HepG2 (cell line): Measurements from ENCODE around the gene MAN2B2. TPM values are rescaled to one million over a fixed set of nuclear protein-coding genes. Genes with fewer than 3 reads are reported as not detected.

Source experiments
- ATF3 ChIP-seq: sonication (generic); formaldehyde crosslinking; IDR thresholded peaks from 2 replicates; pipeline ENCODE4 v1.4.0; 2020; ENCODE audit warnings: missing genetic modification reagents
- CREB3 ChIP-seq: sonication (generic); formaldehyde crosslinking; IDR thresholded peaks from 2 replicates; pipeline ENCODE4 v1.5.0; 2020; ENCODE audit warnings: missing genetic modification reagents
- ETV5 ChIP-seq: IDR thresholded peaks from 2 replicates; pipeline ENCODE4 v1.6.1; 2018; ENCODE audit warnings: missing biosample characterization, missing genetic modification reagents, inconsistent platforms, borderline replicate concordance
- GMEB1 ChIP-seq: sonication (generic); formaldehyde crosslinking; IDR thresholded peaks from 2 replicates; pipeline ENCODE4 v1.5.1; 2020; ENCODE audit warnings: missing genetic modification reagents, mild to moderate bottlenecking, borderline replicate concordance
- GTF2F1 ChIP-seq: fragments of 150-350 bp; IDR thresholded peaks from 2 replicates; pipeline ENCODE4 v1.6.1; 2014; ENCODE audit warnings: low read length
- HNRNPUL1 ChIP-seq: fragments of 200-400 bp; formaldehyde crosslinking; IDR thresholded peaks from 2 replicates; pipeline ENCODE4 v1.6.1; 2017; ENCODE audit warnings: low read depth, mild to moderate bottlenecking, low read length, moderate library complexity
- IRX3 ChIP-seq: sonication (generic); formaldehyde crosslinking; IDR thresholded peaks from 2 replicates; pipeline ENCODE4 v1.8.1; 2023; ENCODE audit warnings: mild to moderate bottlenecking, low read depth, missing genetic modification reagents, borderline replicate concordance
- MXD4 ChIP-seq: IDR thresholded peaks from 2 replicates; pipeline ENCODE4 v1.6.1; 2016; ENCODE audit warnings: mild to moderate bottlenecking, missing biosample characterization, missing genetic modification reagents
- NCOA1 ChIP-seq: sonication (generic); formaldehyde crosslinking; IDR thresholded peaks from 2 replicates; pipeline ENCODE4 v1.9.0; 2021; ENCODE audit warnings: missing genetic modification reagents
- PRMT3 ChIP-seq: sonication (generic); formaldehyde crosslinking; IDR thresholded peaks from 2 replicates; pipeline ENCODE4 v1.8.1; 2022; ENCODE audit warnings: low read depth, mild to moderate bottlenecking, moderate library complexity, missing genetic modification reagents, borderline replicate concordance
- SP1 ChIP-seq, 2 experiments: fragments of 450-650 bp in 1 of 2; sonication (generic) in 1 of 2; formaldehyde crosslinking in 1 of 2; IDR thresholded peaks; 2 replicates each; pipeline versions ENCODE4 v1.4.0 to v1.6.1; 2016 to 2020; ENCODE audit warnings: missing genetic modification reagents in 1 of 2
- STAG1 ChIP-seq: sonication (generic); formaldehyde crosslinking; IDR thresholded peaks from 2 replicates; pipeline ENCODE4 v1.4.0; 2020; ENCODE audit warnings: missing genetic modification reagents
- YEATS4 ChIP-seq: sonication (generic); formaldehyde crosslinking; IDR thresholded peaks from 2 replicates; pipeline ENCODE4 v1.4.0; 2020; ENCODE audit warnings: missing genetic modification reagents, borderline replicate concordance
- ZFP62 ChIP-seq: sonication (generic); formaldehyde crosslinking; IDR thresholded peaks from 2 replicates; pipeline ENCODE4 v1.4.0; 2020; ENCODE audit warnings: missing genetic modification reagents
- ZNF121 ChIP-seq: sonication (generic); formaldehyde crosslinking; IDR thresholded peaks from 2 replicates; pipeline ENCODE4 v1.5.0; 2020; ENCODE audit warnings: mild to moderate bottlenecking, missing genetic modification reagents
- ZNF142 ChIP-seq: sonication (generic); formaldehyde crosslinking; IDR thresholded peaks from 2 replicates; pipeline ENCODE4 v1.4.0; 2020; ENCODE audit warnings: missing genetic modification reagents
- ZNF33A ChIP-seq: sonication (generic); formaldehyde crosslinking; IDR thresholded peaks from 2 replicates; pipeline ENCODE4 v1.5.1; 2020; ENCODE audit warnings: missing genetic modification reagents, mild to moderate bottlenecking, moderate library complexity, borderline replicate concordance
- ZNF660 ChIP-seq: sonication (generic); formaldehyde crosslinking; IDR thresholded peaks from 2 replicates; pipeline ENCODE4 v1.5.1; 2020; ENCODE audit warnings: mild to moderate bottlenecking, low read depth, missing genetic modification reagents, borderline replicate concordance
- ZNF670 ChIP-seq: sonication (generic); formaldehyde crosslinking; IDR thresholded peaks from 2 replicates; pipeline ENCODE4 v1.8.0; 2022; ENCODE audit warnings: mild to moderate bottlenecking, missing genetic modification reagents, borderline replicate concordance
- ZNF766 ChIP-seq: sonication (generic); formaldehyde crosslinking; IDR thresholded peaks from 2 replicates; pipeline ENCODE4 v1.5.0; 2020; ENCODE audit warnings: missing genetic modification reagents, borderline replicate concordance
- polyA plus RNA-seq, 8 experiments: library from polyadenylated mRNA; depleted of rRNA in 3 of 8; stranded (reverse) in 7 of 8; unstranded in 1 of 8; fragments of >200 nt; fragmentation: Illumina TruSeq in 4 of 8; extraction: Trizol in 4 of 8; gene quantifications; 2 replicates each; pipeline versions ENCODE4 v1.2.1 to v1.2.3, GENCODE V29; 2011 to 2016; ENCODE audit warnings: low read depth in 4 of 8, missing spikeins in 1 of 8, mixed read lengths in 1 of 8; ENCODE audit not compliant: insufficient read depth in 1 of 8
- total RNA-seq, 5 experiments: library from RNA; depleted of rRNA; stranded (reverse); fragments of >200 nt; fragmentation: Illumina TruSeq; extraction: Trizol; gene quantifications; 2 replicates each; pipeline ENCODE4 v1.2.3, GENCODE V29; 2016; ENCODE audit warnings: low read depth in 1 of 5

MAN2B2 gene
- total and polyA plus RNA-seq, 2 of the 13 experiments (the other 11 are each of a cell fraction or from before 2014, with no cell fraction given): 4.8 to 5.4 TPM

- TF ChIP-seq STAG1 (CRISPR knock-in tag) (no peak), NCOA1 (CRISPR knock-in tag) (no peak), ZFP62 (CRISPR knock-in tag) (no peak), IRX3 (CRISPR knock-in tag) (no peak), CREB3 (CRISPR knock-in tag) (no peak), ZNF121 (CRISPR knock-in tag) (no peak), ATF3 (CRISPR knock-in tag) (no peak), GTF2F1 (no peak), YEATS4 (CRISPR knock-in tag) (no peak), HNRNPUL1 (no peak), GMEB1 (CRISPR knock-in tag) (no peak), MXD4 (CRISPR knock-in tag) (no peak), ZNF766 (CRISPR knock-in tag) (no peak), ZNF33A (no peak), ZNF142 (CRISPR knock-in tag) (no peak), ZNF670 (CRISPR knock-in tag) (peak; percentile 69; the same call in 1 of the 2 replicates), PRMT3 (no peak), SP1 (IDR thresholded peaks at IDR 0.05) (no peak), SP1 (CRISPR knock-in tag; IDR thresholded peaks at IDR 0.05) (no peak), ZNF660 (no peak), ETV5 (CRISPR knock-in tag) (0 out of 2 replicates have a peak, but pooled peaks have one; percentile 5)
Measured at GRCh38 chr4:6539009-6539764, 35.8 kb upstream of the MAN2B2 start (continued).
